Vagina (tissue), 2 donors: Measurements from ENCODE around the gene ABHD5.

ENCODE experiments used
- POLR2A ChIP-seq, 2 donors: fragments of 450-650 bp; IDR thresholded peaks; one replicate each; pipeline ENCODE4 v1.6.1; 2017; ENCODE audit warnings: antibody characterized with exemption in 2 of 2, mild to moderate bottlenecking in 2 of 2, moderate library complexity in 2 of 2
- POLR2AphosphoS5 ChIP-seq, 2 donors: sonication (generic); formaldehyde crosslinking; IDR thresholded peaks; one replicate each; pipeline ENCODE4 v1.9.0; 2017; ENCODE audit warnings: antibody characterized with exemption in 2 of 2, mild to moderate bottlenecking in 2 of 2, low read depth in 1 of 2; ENCODE audit not compliant: insufficient read depth in 1 of 2
- TF ChIP-seq, protein P1 (sequence below), 3 experiments: fragments of 450-650 bp in 2 of 3; fragments of 200-600 bp in 1 of 3; sonication (generic) in 1 of 3; IDR thresholded peaks; one replicate each; pipeline ENCODE4 v1.5.1; 2017 to 2019; ENCODE audit warnings: antibody characterized with exemption in 3 of 3, mild to moderate bottlenecking in 2 of 3, moderate library complexity in 2 of 3

DNA sequence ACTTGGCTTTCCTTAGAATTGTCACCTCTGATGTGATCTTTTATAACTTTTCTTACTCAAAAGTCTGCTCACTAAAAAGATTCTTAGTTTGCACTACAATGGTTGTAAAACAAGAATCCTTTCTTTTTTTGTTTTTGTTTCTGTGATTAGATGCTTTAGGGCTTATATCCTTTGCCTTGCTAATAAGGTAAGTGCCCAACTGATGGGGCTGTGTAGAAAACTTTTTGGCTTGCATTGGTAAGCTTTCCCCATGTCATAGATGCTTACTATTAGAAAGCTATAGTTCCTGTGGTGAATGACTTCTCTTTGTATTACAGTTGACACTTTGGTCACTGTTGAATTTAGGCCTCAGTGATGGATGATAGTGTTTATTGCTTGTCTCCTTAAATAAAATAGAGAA, 5.1 kb downstream of the ABHD5 start:
- TF ChIP-seq, protein P1, sequence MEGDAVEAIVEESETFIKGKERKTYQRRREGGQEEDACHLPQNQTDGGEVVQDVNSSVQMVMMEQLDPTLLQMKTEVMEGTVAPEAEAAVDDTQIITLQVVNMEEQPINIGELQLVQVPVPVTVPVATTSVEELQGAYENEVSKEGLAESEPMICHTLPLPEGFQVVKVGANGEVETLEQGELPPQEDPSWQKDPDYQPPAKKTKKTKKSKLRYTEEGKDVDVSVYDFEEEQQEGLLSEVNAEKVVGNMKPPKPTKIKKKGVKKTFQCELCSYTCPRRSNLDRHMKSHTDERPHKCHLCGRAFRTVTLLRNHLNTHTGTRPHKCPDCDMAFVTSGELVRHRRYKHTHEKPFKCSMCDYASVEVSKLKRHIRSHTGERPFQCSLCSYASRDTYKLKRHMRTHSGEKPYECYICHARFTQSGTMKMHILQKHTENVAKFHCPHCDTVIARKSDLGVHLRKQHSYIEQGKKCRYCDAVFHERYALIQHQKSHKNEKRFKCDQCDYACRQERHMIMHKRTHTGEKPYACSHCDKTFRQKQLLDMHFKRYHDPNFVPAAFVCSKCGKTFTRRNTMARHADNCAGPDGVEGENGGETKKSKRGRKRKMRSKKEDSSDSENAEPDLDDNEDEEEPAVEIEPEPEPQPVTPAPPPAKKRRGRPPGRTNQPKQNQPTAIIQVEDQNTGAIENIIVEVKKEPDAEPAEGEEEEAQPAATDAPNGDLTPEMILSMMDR (IDR thresholded peaks at IDR 0.05) = no peak
- TF ChIP-seq POLR2AphosphoS5 (IDR thresholded peaks at IDR 0.05; ENCODE audit: insufficient read depth in 1 of 2, low read depth in 1 of 2) (no peak), POLR2A (IDR thresholded peaks at IDR 0.05) (no peak)
